Stimulated activated CD8-positive, alpha-beta memory T cell treated with anti-CD3 and anti-CD28 coated beads, Interleukin-2, amount 100 ng/mL, for 1 hour (primary cell): Measurements from ENCODE around the gene DHX38.

Experiments used
- DNase-seq, 2 donors: peaks; one replicate each; pipeline ENCODE4 v3.0.0-alpha.2; 2020; ENCODE audit warnings: low read depth in 2 of 2

DHX38 gene

GRCh38 chr16:72083778-72084404 is 9.8 kb upstream of the DHX38 start:
- no peak for DNase-seq

GRCh38 chr16:72084445-72084844 is 9.2 kb upstream of the DHX38 start:
- DNase-seq = no peak

GRCh38 chr16:72085002-72085401 is 8.6 kb upstream of the DHX38 start:
- DNase-seq = no peak

GRCh38 chr16:72091217-72091616 is 2.4 kb upstream of the DHX38 start:
- no peak for DNase-seq

GRCh38 chr16:72092832-72093447 is 707 bp upstream of the DHX38 start:
- DNase-seq = no peak

GRCh38 chr16:72094266-72094610 is 591 bp downstream of the DHX38 start:
- DNase-seq = no peak

GRCh38 chr16:72098936-72099335 is 5.3 kb downstream of the DHX38 start:
- DNase-seq = no peak

- no peak for DNase-seq
Observed at GRCh38 chr16:72099377-72099818, 5.8 kb downstream of the DHX38 start.

- no peak for DNase-seq
Observed at GRCh38 chr16:72101195-72101594, 7.5 kb downstream of the DHX38 start.

- DNase-seq = no peak
Observed at GRCh38 chr16:72104905-72105304, 11.3 kb downstream of the DHX38 start.

GRCh38 chr16:72105978-72106377 is 12.3 kb downstream of the DHX38 start:
- DNase-seq = no peak

- no peak for DNase-seq
Observed at GRCh38 chr16:72107371-72107770, 13.7 kb downstream of the DHX38 start.

GRCh38 chr16:72108353-72109102 is 14.9 kb downstream of the DHX38 start:
- DNase-seq = no peak

- DNase-seq = no peak
Observed at GRCh38 chr16:72109300-72109699, 15.7 kb downstream of the DHX38 start.

GRCh38 chr16:72109966-72110530 is 16.4 kb downstream of the DHX38 start:
- no peak for DNase-seq

GRCh38 chr16:72110662-72111615 is 17.3 kb downstream of the DHX38 start:
- DNase-seq = no peak

- DNase-seq = no peak
Observed at GRCh38 chr16:72111657-72112451, 18.2 kb downstream of the DHX38 start.

- DNase-seq = no peak
Observed at GRCh38 chr16:72112452-72112792, 18.8 kb downstream of the DHX38 start.

- no peak for DNase-seq
Observed at GRCh38 chr16:72112906-72113615, 19.4 kb downstream of the DHX38 start.

- no peak for DNase-seq
Observed at GRCh38 chr16:72113616-72113945, 19.9 kb downstream of the DHX38 start.
